ENCODE measurements around the gene SHBG. TPM values are rescaled to one million over a fixed set of nuclear protein-coding genes. Genes with fewer than 3 reads are reported as not detected.

Gene SHBG
- total RNA-seq (2021; ENCODE audit: unreplicated experiment) (not detected), Bru-seq, nascent RNA (percentile 15 among the genes with signal in this experiment), BruChase-seq, experiment 1, labeled RNA remaining after a 6-hour chase (percentile 11 among the genes with signal in this experiment), BruChase-seq, experiment 2, labeled RNA remaining after a 2-hour chase (percentile 18 among the genes with signal in this experiment)
- 0.07 and 0.22 TPM in 2 replicates for polyA plus RNA-seq (2012)
- long read RNA-seq, partial matches to known transcripts: 0 of 1 reads
- long read RNA-seq, other reads (novel, unspliced or antisense): 1 of 1 reads

GRCh38 chr17:7629939-7630571 is at the start of gene SHBG:
TSS of gene SHBG (plus strand) at chr17:7630135. CDS start at chr17:7630173, 38 bp downstream.
- no peak within 1 kb of the TSS for H3K9ac ChIP-seq (ENCODE audit: low read length)
- DNase-seq (ENCODE audit: low read depth, low spot score) (no peak), ATAC-seq (no peak)
- no peaks in the 10 kb centered on the region for H3K9me2 ChIP-seq (ENCODE audit: insufficient read depth)
- TF ChIP-seq EZH2phosphoT487 (IDR thresholded peaks at IDR 0.05; ENCODE audit: borderline replicate concordance) (no peak), MAX (IDR thresholded peaks at IDR 0.05) (no peak), ELF1 (IDR thresholded peaks at IDR 0.05; ENCODE audit: borderline replicate concordance, low read depth) (no peak), EZH2 (IDR thresholded peaks at IDR 0.05) (no peak), ZBTB33 (IDR thresholded peaks at IDR 0.05; ENCODE audit: extremely low read depth, insufficient replicate concordance, low read length) (no peak), JUND (IDR thresholded peaks at IDR 0.05) (no peak), TCF7L2 (IDR thresholded peaks at IDR 0.05; ENCODE audit: borderline replicate concordance, extremely low read depth, insufficient read depth, insufficient read length) (no peak), EGR1 (IDR thresholded peaks at IDR 0.05; ENCODE audit: low read depth) (no peak)
- H3K4me3 ChIP-seq (replicated peaks in 1 of 2; ENCODE audit: low read depth in 1 of 2, low read length in 2 of 2): no peak within 1 kb of the TSS
- no peak within 1 kb of the TSS for H2AFZ ChIP-seq (ENCODE audit: low read depth, low read length, poor library complexity, severe bottlenecking)
- H3K4me1 ChIP-seq (ENCODE audit: control insufficient read depth in 1 of 2, insufficient read depth in 2 of 2, low read length in 2 of 2): peaks cover 4 to 20% of the 10 kb centered on the region in 2 experiments
- no peaks in the 10 kb centered on the region for H3K9me3 ChIP-seq (ENCODE audit: control insufficient read depth in 1 of 2, insufficient read depth in 1 of 2, low read depth in 1 of 2, low read length in 2 of 2)
- no peaks in the 10 kb centered on the region for H3K36me3 ChIP-seq (ENCODE audit: control insufficient read depth in 1 of 2, insufficient read depth in 2 of 2, low read length in 2 of 2)
- peaks cover 5% of the 10 kb centered on the region; the same call in 1 of the 2 replicates for H3K79me2 ChIP-seq (ENCODE audit: insufficient read depth, low read length)
- POLR2A ChIA-PET: interaction anchor here (1.6 to 3.7 kb wide), 2 partner anchors 15 to 57 kb away, joined by 4 to 31 read pairs; partner anchors contain the start of genes FXR2, TP53 and WRAP53
- BruUV-seq (replicated peaks): no TSS peak
- no peaks in the 10 kb centered on the region for H3K27me3 ChIP-seq (ENCODE audit: insufficient read depth, low read length)
- intact Hi-C loops (cut with micrococcal nuclease): loop anchor here (5.0 kb wide), 1 partner anchor 427 kb away; no protein-coding TSS in a partner anchor
- RAD21 ChIA-PET (ENCODE audit: low non-redundant PET in 1 of 2, low total read pairs in 2 of 2, uncharacterized antibody in 2 of 2, unreplicated experiment in 2 of 2): no interaction called here
- CTCF ChIA-PET: interaction anchor here (0.7 to 5.4 kb wide), 2 partner anchors 43 to 57 kb away, joined by 3 to 54 read pairs; partner anchors contain the start of genes TP53 and WRAP53
- no peak within 1 kb of the TSS for H3K4me2 ChIP-seq (ENCODE audit: low read length)
- H3K27ac ChIP-seq (ENCODE audit: low read depth, low read length): no peak within 1 kb of the TSS
- no peaks in the 10 kb centered on the region for H4K20me1 ChIP-seq (ENCODE audit: insufficient read depth)
